ENCODE data around the gene ZNF532.
"Not testable (repeated sequence)": the region's sequence is repeated elsewhere in the genome, so short reads cannot be mapped to it uniquely, and the experiment has no call there.

ZNF532 gene

GRCh38 chr18:58851856-58852255 lies 12.8 kb upstream of the ZNF532 start:
- DNase-seq = no peak

GRCh38 chr18:58852629-58853028 lies 12.0 kb upstream of the ZNF532 start:
- DNase-seq = no peak

GRCh38 chr18:58853561-58853960 lies 11.1 kb upstream of the ZNF532 start:
- no peak for DNase-seq

- DNase-seq = not testable (repeated sequence)
These were observed 9.2 kb upstream of the ZNF532 start for GRCh38 chr18:58855521-58855920.

- peak; percentile 72 for DNase-seq
These were observed 7.8 kb upstream of the ZNF532 start for GRCh38 chr18:58856881-58857280.

GRCh38 chr18:58858591-58859468 lies 5.8 kb upstream of the ZNF532 start:
- no peak for DNase-seq

- no peak for DNase-seq
These were observed 4.8 kb upstream of the ZNF532 start for GRCh38 chr18:58859907-58860306.

- no peak for DNase-seq
These were observed 3.9 kb upstream of the ZNF532 start for GRCh38 chr18:58860747-58861231.

- no peak for DNase-seq
These were observed 3.3 kb upstream of the ZNF532 start for GRCh38 chr18:58861353-58861752.

- no peak for DNase-seq
These were observed 2.8 kb upstream of the ZNF532 start for GRCh38 chr18:58861861-58862301.

- no peak for DNase-seq
These were observed 2.3 kb upstream of the ZNF532 start for GRCh38 chr18:58862356-58862755.

- DNase-seq = peak; percentile 15
These were observed 1.7 kb upstream of the ZNF532 start for GRCh38 chr18:58862851-58863538.

GRCh38 chr18:58863539-58864145 lies 1.0 kb upstream of the ZNF532 start:
- peak; percentile 54 for DNase-seq

- DNase-seq = no peak
These were observed 435 bp downstream of the ZNF532 start for GRCh38 chr18:58865033-58865590.

GRCh38 chr18:58865701-58866065 lies 1.0 kb downstream of the ZNF532 start:
- DNase-seq = no peak

GRCh38 chr18:58866066-58866772 lies 1.5 kb downstream of the ZNF532 start:
- no peak for DNase-seq

GRCh38 chr18:58866773-58867150 lies 2.1 kb downstream of the ZNF532 start:
- no peak for DNase-seq

- DNase-seq = no peak
These were observed 2.7 kb downstream of the ZNF532 start for GRCh38 chr18:58867281-58867961.

GRCh38 chr18:58868440-58868839 lies 3.8 kb downstream of the ZNF532 start:
- DNase-seq = no peak

GRCh38 chr18:58870130-58870529 lies 5.5 kb downstream of the ZNF532 start:
- DNase-seq = no peak

- no peak for DNase-seq
These were observed 5.9 kb downstream of the ZNF532 start for GRCh38 chr18:58870621-58871020.
